K562 (cell line): ENCODE measurements around the gene LRRC74B. TPM values are rescaled to one million over a fixed set of nuclear protein-coding genes. Genes with fewer than 3 reads are reported as not detected.

Experiments
- ELK3 ChIP-seq: fragments of 450-650 bp; formaldehyde crosslinking; IDR thresholded peaks from 2 replicates; pipeline ENCODE4 v1.4.0; 2020; ENCODE audit warnings: mild to moderate bottlenecking
- EWSR1 ChIP-seq: fragments of 450-650 bp; IDR thresholded peaks from 2 replicates; pipeline ENCODE4 v1.6.1; 2018; ENCODE audit warnings: borderline replicate concordance, mild to moderate bottlenecking, low read depth, moderate library complexity; ENCODE audit not compliant: partially characterized antibody
- EZH2 ChIP-seq: IDR thresholded peaks from 2 replicates; pipeline ENCODE4 v1.6.1; 2012; ENCODE audit warnings: low read depth, mild to moderate bottlenecking, inconsistent platforms, low read length, borderline replicate concordance
- HDAC8 ChIP-seq: fragments of 450-650 bp; IDR thresholded peaks from 2 replicates; pipeline ENCODE4 v1.6.1; 2016; ENCODE audit warnings: mild to moderate bottlenecking, missing genetic modification characterization, moderate library complexity, missing compliant biosample characterization
- HINFP ChIP-seq: fragments of 450-650 bp; conservative IDR thresholded peaks from 2 replicates; pipeline ENCODE4 v1.6.1; 2016; ENCODE audit warnings: missing genetic modification characterization, low read depth, mild to moderate bottlenecking, control low read depth, missing compliant biosample characterization
- HOXB6 ChIP-seq: fragments of 250-450 bp; sonication (Bioruptor Pico); IDR thresholded peaks from 2 replicates; pipeline ENCODE4 v1.5.1; 2022; ENCODE audit warnings: mild to moderate bottlenecking, borderline replicate concordance
- PYGO2 ChIP-seq: fragments of 450-650 bp; IDR thresholded peaks from 2 replicates; pipeline ENCODE4 v1.6.1; 2016; ENCODE audit warnings: mild to moderate bottlenecking, missing genetic modification characterization, moderate library complexity, missing compliant biosample characterization
- RBM22 ChIP-seq: fragments of 200-400 bp; formaldehyde crosslinking; IDR thresholded peaks from 2 replicates; pipeline ENCODE4 v1.6.1; 2018; ENCODE audit warnings: low read length, low read depth; ENCODE audit not compliant: poor library complexity, severe bottlenecking
- SAFB ChIP-seq: fragments of 200-400 bp; formaldehyde crosslinking; IDR thresholded peaks from 2 replicates; pipeline ENCODE4 v1.6.1; 2017; ENCODE audit warnings: low read depth, low read length, borderline replicate concordance
- TAF9B ChIP-seq: fragments of 450-650 bp; IDR thresholded peaks from 2 replicates; pipeline ENCODE4 v1.6.1; 2018; ENCODE audit warnings: mild to moderate bottlenecking; ENCODE audit not compliant: partially characterized antibody
- THRB ChIP-seq: fragments of 450-650 bp; formaldehyde crosslinking; conservative IDR thresholded peaks from 2 replicates; pipeline ENCODE4 v1.4.0; 2022; ENCODE audit warnings: mild to moderate bottlenecking, missing genetic modification characterization
- XRCC3 ChIP-seq: fragments of 450-650 bp; IDR thresholded peaks from 2 replicates; pipeline ENCODE4 v1.6.1; 2017; ENCODE audit warnings: mild to moderate bottlenecking, moderate library complexity
- ZC3H8 ChIP-seq: fragments of 450-650 bp; IDR thresholded peaks from 2 replicates; pipeline ENCODE4 v1.6.1; 2017
- ZKSCAN8 ChIP-seq: fragments of 200-800 bp; sonication (Bioruptor generic); IDR thresholded peaks from 2 replicates; pipeline ENCODE4 v1.6.1; 2016; ENCODE audit warnings: missing genetic modification characterization, missing compliant biosample characterization
- ZNF12 ChIP-seq: sonication (generic); formaldehyde crosslinking; IDR thresholded peaks from 2 replicates; pipeline ENCODE4 v1.4.0; 2020; ENCODE audit warnings: mild to moderate bottlenecking, missing genetic modification reagents
- ZNF165 ChIP-seq: fragments of 250-450 bp; sonication (Bioruptor Pico); IDR thresholded peaks from 2 replicates; pipeline ENCODE4 v1.4.0; 2020; ENCODE audit warnings: borderline replicate concordance
- ZNF274 ChIP-seq: IDR thresholded peaks from 2 replicates; pipeline ENCODE4 v1.6.1; 2011; ENCODE audit warnings: low read depth, mild to moderate bottlenecking, low read length, moderate library complexity, borderline replicate concordance
- ZNF551 ChIP-seq: fragments of 250-450 bp; sonication (Bioruptor Pico); IDR thresholded peaks from 2 replicates; pipeline ENCODE4 v1.5.0; 2021; ENCODE audit warnings: mild to moderate bottlenecking, moderate library complexity
- ZSCAN32 ChIP-seq: fragments of 450-650 bp; formaldehyde crosslinking; IDR thresholded peaks from 2 replicates; pipeline ENCODE4 v1.4.0; 2020; ENCODE audit warnings: mild to moderate bottlenecking, moderate library complexity
- polyA plus RNA-seq, 8 experiments: library from polyadenylated mRNA; depleted of rRNA in 4 of 8; stranded (reverse) in 5 of 8; unstranded in 3 of 8; fragments of >200 nt; fragmentation: Nextera tagmentation in 2 of 8; fragmentation: Illumina TruSeq in 1 of 8; extraction: Ambion mirVana in 2 of 8; extraction: Trizol in 1 of 8; gene quantifications; 2 replicates each; pipeline versions ENCODE4 v1.2.1 to v1.2.3, GENCODE V29; 2011 to 2014; ENCODE audit warnings: inconsistent platforms in 1 of 8, missing spikeins in 1 of 8
- total RNA-seq, 7 experiments: library from RNA; depleted of rRNA in 6 of 7; stranded (reverse); fragments of >200 nt in 6 of 7; fragmentation: Illumina TruSeq in 2 of 7; extraction: Trizol in 2 of 7; gene quantifications; 2 replicates each; pipeline versions ENCODE4 v1.2.1 to v1.2.3, GENCODE V29; 2011 to 2021; ENCODE audit warnings: low replicate concordance in 1 of 7
- TF ChIP-seq, protein P1 (sequence below): IDR thresholded peaks from 2 replicates; pipeline ENCODE4 v1.6.1; 2011; ENCODE audit warnings: borderline replicate concordance, low read depth, mild to moderate bottlenecking, moderate library complexity, low read length; ENCODE audit not compliant: insufficient read depth, poor library complexity, severe bottlenecking
- TF ChIP-seq, protein P2 (sequence below): IDR thresholded peaks from 2 replicates; pipeline ENCODE4 v1.6.1; 2014; ENCODE audit warnings: antibody characterized with exemption

Gene LRRC74B
- total and polyA plus RNA-seq, 9 of the 15 experiments (the other 6 are each of a cell fraction or from before 2014, with no cell fraction given) = not detected

DNA sequence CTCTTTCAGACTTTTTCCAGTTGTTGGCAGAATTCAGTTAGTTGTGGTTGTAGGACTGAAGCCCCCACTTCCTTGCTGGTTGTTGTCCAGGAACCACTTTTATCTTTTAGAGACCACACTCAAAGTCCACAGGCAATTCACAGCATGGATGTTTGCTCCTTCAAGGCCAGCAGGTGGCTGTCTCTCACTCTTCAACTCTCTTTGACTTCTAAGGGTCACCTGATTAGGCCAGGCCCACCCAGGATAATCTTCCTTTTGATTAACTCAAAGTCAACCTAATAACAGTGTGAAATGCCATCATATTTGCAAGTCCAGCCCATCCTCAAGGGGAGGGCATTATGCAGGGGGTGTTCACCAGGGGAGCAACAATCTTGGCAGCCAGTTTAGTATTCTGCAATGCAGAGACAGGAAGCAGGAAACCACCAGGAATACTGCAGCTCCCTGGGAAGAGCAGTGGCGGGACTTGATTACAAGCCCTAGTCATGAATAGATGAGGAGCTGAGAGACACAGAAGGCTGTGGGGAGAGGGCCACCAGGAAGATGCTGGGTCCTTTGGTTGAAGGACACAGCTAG is 52.4 kb downstream of the LRRC74B start (continued):
- TF ChIP-seq, protein P1, sequence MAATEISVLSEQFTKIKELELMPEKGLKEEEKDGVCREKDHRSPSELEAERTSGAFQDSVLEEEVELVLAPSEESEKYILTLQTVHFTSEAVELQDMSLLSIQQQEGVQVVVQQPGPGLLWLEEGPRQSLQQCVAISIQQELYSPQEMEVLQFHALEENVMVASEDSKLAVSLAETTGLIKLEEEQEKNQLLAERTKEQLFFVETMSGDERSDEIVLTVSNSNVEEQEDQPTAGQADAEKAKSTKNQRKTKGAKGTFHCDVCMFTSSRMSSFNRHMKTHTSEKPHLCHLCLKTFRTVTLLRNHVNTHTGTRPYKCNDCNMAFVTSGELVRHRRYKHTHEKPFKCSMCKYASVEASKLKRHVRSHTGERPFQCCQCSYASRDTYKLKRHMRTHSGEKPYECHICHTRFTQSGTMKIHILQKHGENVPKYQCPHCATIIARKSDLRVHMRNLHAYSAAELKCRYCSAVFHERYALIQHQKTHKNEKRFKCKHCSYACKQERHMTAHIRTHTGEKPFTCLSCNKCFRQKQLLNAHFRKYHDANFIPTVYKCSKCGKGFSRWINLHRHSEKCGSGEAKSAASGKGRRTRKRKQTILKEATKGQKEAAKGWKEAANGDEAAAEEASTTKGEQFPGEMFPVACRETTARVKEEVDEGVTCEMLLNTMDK = peak; percentile 49
- TF ChIP-seq ZNF165 (CRISPR knock-in tag) (no peak), ZNF12 (CRISPR knock-in tag) (no peak), HOXB6 (CRISPR knock-in tag) (no peak), HINFP (tag) (no peak), EZH2 (0 out of 2 replicates have a peak, but pooled peaks have one; percentile 82), TAF9B (no peak), THRB (CRISPR knock-in tag) (no peak; the same call in 1 of the 2 replicates), ZNF274 (no peak), RBM22 (no peak), HDAC8 (no peak), PYGO2 (tag) (no peak), ELK3 (CRISPR knock-in tag) (no peak), SAFB (no peak), ZNF551 (CRISPR knock-in tag) (no peak), XRCC3 (no peak), ZC3H8 (no peak), ZSCAN32 (CRISPR knock-in tag) (no peak), ZKSCAN8 (CRISPR knock-in tag) (no peak), EWSR1 (no peak)
- TF ChIP-seq, protein P2, sequence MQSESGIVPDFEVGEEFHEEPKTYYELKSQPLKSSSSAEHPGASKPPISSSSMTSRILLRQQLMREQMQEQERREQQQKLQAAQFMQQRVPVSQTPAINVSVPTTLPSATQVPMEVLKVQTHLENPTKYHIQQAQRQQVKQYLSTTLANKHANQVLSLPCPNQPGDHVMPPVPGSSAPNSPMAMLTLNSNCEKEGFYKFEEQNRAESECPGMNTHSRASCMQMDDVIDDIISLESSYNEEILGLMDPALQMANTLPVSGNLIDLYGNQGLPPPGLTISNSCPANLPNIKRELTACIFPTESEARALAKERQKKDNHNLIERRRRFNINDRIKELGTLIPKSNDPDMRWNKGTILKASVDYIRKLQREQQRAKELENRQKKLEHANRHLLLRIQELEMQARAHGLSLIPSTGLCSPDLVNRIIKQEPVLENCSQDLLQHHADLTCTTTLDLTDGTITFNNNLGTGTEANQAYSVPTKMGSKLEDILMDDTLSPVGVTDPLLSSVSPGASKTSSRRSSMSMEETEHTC = no peak
